ENCODE measurements around the gene RAB35.

The RAB35 gene

GRCh38 chr12:120125029-120125428 is 8.5 kb upstream of the RAB35 start:
- no peak for TF ChIP-seq GATA1 (IDR thresholded peaks at IDR 0.05; ENCODE audit: low read depth, low read length)
- TF ChIP-seq POLR2A (IDR thresholded peaks at IDR 0.05; ENCODE audit: low read length) = no peak

GRCh38 chr12:120121766-120122293 is 5.3 kb upstream of the RAB35 start:
- no peak for DNase-seq
- no peak for TF ChIP-seq GATA1 (IDR thresholded peaks at IDR 0.05; ENCODE audit: low read depth, low read length)
- no peak for TF ChIP-seq POLR2A (IDR thresholded peaks at IDR 0.05; ENCODE audit: low read length)

More at GRCh38 chr12:120125029-120125428, 8.5 kb upstream of the RAB35 start:
- DNase-seq = no peak

- TF ChIP-seq GATA1 (IDR thresholded peaks at IDR 0.05; ENCODE audit: low read depth, low read length) (no peak), POLR2A (IDR thresholded peaks at IDR 0.05; ENCODE audit: low read length) (no peak)
- no peak for DNase-seq
Measured at GRCh38 chr12:120121343-120121742, 4.8 kb upstream of the RAB35 start.

GRCh38 chr12:120119271-120119973 is 2.9 kb upstream of the RAB35 start:
- DNase-seq = no peak
- no peak for TF ChIP-seq GATA1 (IDR thresholded peaks at IDR 0.05; ENCODE audit: low read depth, low read length)
- TF ChIP-seq POLR2A (IDR thresholded peaks at IDR 0.05; ENCODE audit: low read length) = no peak

GRCh38 chr12:120118321-120119061 is 1.9 kb upstream of the RAB35 start:
- TF ChIP-seq GATA1 (IDR thresholded peaks at IDR 0.05; ENCODE audit: low read depth, low read length) (no peak), POLR2A (IDR thresholded peaks at IDR 0.05; ENCODE audit: low read length) (no peak)
- peak in 1 of 2 experiments; percentile 26 for DNase-seq

GRCh38 chr12:120117961-120118320 is 1.4 kb upstream of the RAB35 start:
- no peak for DNase-seq
- TF ChIP-seq GATA1 (IDR thresholded peaks at IDR 0.05; ENCODE audit: low read depth, low read length) (no peak), POLR2A (IDR thresholded peaks at IDR 0.05; ENCODE audit: low read length) (no peak)

GRCh38 chr12:120116792-120117651 is 469 bp upstream of the RAB35 start:
- peak; percentile 81 for TF ChIP-seq POLR2A (IDR thresholded peaks at IDR 0.05; ENCODE audit: low read length)
- no peak for TF ChIP-seq GATA1 (IDR thresholded peaks at IDR 0.05; ENCODE audit: low read depth, low read length)
- DNase-seq = peak; percentile 94 to 98

GRCh38 chr12:120115692-120116440 is 687 bp downstream of the RAB35 start:
- TF ChIP-seq POLR2A (IDR thresholded peaks at IDR 0.05; ENCODE audit: low read length) (no peak), GATA1 (IDR thresholded peaks at IDR 0.05; ENCODE audit: low read depth, low read length) (no peak)
- peak; percentile 78 to 82 for DNase-seq

- DNase-seq = no peak
- TF ChIP-seq POLR2A (IDR thresholded peaks at IDR 0.05; ENCODE audit: low read length) (no peak), GATA1 (IDR thresholded peaks at IDR 0.05; ENCODE audit: low read depth, low read length) (no peak)
Measured at GRCh38 chr12:120115066-120115465, 1.5 kb downstream of the RAB35 start.

GRCh38 chr12:120110550-120111501 is 5.7 kb downstream of the RAB35 start:
- DNase-seq = peak; percentile 21 to 30
- TF ChIP-seq POLR2A (IDR thresholded peaks at IDR 0.05; ENCODE audit: low read length) = no peak
- TF ChIP-seq GATA1 (IDR thresholded peaks at IDR 0.05; ENCODE audit: low read depth, low read length) = no peak

GRCh38 chr12:120109570-120110267 is 6.8 kb downstream of the RAB35 start:
- no peak for TF ChIP-seq GATA1 (IDR thresholded peaks at IDR 0.05; ENCODE audit: low read depth, low read length)
- no peak for TF ChIP-seq POLR2A (IDR thresholded peaks at IDR 0.05; ENCODE audit: low read length)
- no peak for DNase-seq

- TF ChIP-seq POLR2A (IDR thresholded peaks at IDR 0.05; ENCODE audit: low read length) (no peak), GATA1 (IDR thresholded peaks at IDR 0.05; ENCODE audit: low read depth, low read length) (no peak)
- DNase-seq = no peak
Measured at GRCh38 chr12:120106151-120106550, 10.4 kb downstream of the RAB35 start.

Data from erythroblast (primary cell).